HG03378 (cell line): ENCODE measurements around the gene ATP10A.

ENCODE experiments used
- ATAC-seq: cut with Tn5 transposase; IDR thresholded peaks from one replicate; pipeline ENCODE4 v1.9.1; 2021; ENCODE audit warnings: mild to moderate bottlenecking, moderate library complexity; ENCODE audit not compliant: unreplicated experiment

ATP10A gene

GRCh38 chr15:25863111-25863967, at the start of gene ATP10A:
Gene ATP10A, minus strand, starts transcription at chr15:25863327. Its CDS starts 231 bp downstream, at chr15:25863096.
- ATAC-seq = no peak

DNA sequence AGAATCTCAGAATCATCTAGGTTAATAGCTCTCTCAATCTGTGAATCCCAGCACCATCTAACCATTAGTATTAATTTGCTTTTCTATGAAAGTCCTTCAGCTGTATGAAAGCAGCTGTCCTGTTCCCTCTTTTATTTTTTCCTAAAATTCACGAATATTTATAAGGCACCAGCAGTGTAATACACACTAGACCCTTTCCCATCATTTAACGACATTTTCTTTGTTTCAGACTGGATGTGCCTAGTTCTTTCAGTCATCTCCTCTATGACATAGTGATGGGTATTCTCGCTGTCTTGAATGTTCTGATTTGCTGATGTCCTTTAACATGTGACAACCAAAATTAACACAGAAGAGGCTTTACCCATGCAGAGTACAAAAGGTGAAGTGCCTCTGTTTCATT, 48.9 kb upstream of the ATP10A start:
- no peak for ATAC-seq

DNA sequence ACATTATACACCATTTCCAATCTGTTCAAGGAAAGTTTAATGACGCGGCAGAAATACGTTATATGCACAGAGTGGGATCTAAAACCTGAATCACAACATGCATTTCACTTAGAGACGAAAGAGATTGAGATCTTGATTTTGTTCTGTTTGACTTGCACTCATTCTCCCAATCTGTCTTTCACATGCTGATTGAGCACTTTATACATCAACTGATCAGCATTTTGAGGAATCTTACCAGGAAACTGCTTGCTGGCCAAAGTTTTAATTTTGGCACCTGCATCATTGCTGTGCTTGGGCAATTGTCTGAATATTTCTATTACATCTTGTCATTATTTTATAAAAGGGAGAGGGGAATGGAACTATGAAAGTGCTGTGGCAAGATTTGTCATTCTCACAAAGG, 47.7 kb upstream of the ATP10A start:
- no peak for ATAC-seq

DNA sequence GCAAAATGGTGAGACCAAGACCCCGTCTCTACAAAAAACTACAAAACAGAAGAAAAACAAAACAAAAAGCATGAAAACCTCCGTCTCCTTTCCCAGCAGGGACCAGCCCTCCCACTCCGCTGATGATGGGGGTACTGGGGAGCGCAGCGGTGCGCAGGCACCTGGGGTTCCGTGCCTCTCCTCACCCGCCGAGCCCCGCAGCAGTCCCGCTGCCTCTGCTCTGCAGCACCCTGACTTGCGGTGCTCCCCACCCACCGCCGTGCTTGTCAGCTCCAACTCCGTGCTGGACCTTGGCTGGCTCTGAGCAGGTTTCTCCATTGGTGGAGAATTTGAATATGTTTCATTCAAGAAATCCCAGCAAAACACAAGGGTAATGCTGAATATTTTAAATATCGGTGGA, 46.7 kb upstream of the ATP10A start:
- no peak for ATAC-seq

GRCh38 chr15:25909325-25909724, 46.2 kb upstream of the ATP10A start:
- ATAC-seq = no peak

- ATAC-seq = no peak
Observed at GRCh38 chr15:25905140-25905539, 42.0 kb upstream of the ATP10A start.

DNA sequence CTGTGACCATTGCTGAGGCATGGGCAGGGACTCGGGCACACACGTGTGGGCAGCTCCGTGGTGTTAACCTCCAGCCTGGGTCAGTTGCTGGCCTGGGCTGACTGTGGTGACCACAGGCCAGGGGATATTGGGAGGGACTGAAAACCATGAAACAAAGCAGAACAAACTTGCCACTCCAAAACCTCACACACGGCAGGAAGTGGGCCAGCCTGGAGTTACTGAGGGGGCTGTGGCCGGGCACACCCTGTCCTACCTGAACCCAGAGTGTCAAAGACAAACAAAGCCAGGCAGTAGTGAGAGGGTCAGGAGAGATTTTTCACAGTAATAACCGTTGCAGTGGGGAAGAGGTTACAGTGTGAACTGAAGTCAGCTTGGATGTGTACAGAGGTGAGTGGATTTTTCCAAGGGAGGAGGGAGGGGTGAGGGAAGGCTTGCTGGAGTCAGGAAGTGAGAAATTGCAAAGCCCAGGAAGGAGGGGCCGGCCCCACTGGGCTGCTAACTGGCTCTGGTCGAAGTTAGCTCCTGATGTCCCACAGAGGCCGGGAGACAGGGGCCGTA, 40.0 kb upstream of the ATP10A start:
- no peak for ATAC-seq

DNA sequence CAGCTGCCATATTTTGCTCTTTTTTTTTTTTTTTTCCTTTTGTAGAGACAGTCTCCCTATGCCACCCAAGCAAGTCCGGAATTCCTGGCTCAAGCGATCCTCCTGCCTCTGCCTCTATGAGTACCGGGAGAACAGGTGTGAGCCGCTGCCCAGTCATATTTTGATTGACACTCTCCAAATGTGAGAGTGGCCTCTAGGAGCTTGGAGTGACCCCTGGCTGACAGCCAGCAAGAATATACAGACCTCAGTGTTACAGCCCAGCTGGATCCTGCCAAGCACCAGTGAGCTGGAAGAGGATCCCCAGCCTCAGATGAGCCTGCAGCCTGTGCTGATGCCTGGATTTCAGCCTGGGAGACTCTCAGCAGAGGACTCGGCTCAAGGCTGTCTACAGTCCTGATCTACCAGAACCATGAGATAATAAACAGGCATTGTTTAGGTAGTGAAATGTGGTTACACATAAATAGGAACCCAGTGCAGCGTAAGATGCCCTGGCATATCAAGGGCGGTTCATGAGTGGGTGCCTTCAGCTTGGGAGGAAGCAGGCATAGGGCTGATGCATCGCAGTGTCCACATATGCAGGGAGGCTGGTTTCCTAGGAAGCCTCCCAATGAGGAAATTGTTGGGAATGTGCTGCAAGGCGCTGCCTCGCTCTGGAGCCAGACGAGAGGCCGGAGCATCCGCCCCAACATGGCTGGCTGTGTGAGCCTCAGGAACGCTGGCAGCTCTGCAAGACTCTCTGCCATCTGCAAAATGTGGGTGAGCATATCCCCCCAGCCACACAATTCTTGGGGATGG, 38.9 kb upstream of the ATP10A start:
- no peak for ATAC-seq

- ATAC-seq = no peak
Observed at GRCh38 chr15:25900901-25901300, 37.8 kb upstream of the ATP10A start.

- ATAC-seq = no peak
Observed at GRCh38 chr15:25900431-25900830, 37.3 kb upstream of the ATP10A start.

DNA sequence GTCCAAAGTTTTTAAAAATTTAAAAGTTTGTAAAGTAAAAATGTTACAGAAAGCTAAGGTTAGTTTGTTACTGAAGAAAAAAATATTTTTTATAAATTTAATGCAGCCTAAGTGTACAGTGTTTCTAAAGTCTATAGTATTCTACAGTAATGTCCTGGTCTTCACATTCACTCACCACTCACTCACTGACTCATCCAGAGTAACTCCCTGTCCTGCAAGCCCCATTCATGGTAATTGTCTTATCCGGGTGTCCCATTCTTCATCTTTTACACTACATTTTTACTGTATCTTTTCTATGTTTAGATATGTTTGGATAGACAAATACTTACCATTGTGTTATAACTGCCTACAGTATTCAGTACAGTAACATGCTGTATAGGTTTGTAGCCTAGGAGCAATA, 36.7 kb upstream of the ATP10A start:
- ATAC-seq = no peak

DNA sequence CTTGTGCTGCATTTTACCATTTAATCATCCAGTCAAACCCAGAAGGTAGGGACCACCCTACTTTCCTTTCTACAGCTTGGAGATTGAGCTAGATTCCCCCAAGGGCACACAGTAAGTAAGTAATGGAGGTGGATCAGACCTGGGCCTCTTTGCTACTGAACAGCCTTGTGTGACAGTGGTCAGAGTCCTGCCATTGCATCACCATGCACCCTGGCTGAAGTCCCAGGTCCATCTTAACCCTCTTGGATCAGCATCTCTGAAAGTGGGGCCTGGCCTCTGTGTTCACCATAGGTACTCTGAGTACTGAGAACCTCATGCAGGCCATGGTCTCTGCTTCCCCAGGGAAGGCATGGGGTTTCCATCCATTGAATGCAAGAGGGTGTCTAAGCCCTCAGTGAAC, 34.5 kb upstream of the ATP10A start:
- no peak for ATAC-seq

- no peak for ATAC-seq
Observed at GRCh38 chr15:25894371-25894902, 31.3 kb upstream of the ATP10A start.

DNA sequence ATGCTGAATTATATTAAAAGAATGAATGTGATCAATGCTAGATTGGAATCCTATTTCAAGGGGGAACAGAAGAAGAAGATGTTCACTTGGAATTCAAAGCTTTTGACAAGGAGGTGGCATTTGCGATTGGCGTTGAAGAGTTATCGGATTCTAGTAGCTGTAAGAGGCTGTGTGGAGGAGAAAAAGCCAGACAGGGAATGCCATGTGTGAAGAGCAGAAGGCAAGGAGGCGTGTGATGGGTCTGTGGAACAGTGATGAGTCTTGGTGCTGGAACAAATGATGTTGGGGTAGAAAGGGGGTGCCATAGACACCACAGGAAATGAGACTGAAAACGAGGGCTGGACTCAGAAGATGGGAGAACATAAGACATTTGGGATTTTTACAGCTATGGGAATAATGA, 30.5 kb upstream of the ATP10A start:
- no peak for ATAC-seq

DNA sequence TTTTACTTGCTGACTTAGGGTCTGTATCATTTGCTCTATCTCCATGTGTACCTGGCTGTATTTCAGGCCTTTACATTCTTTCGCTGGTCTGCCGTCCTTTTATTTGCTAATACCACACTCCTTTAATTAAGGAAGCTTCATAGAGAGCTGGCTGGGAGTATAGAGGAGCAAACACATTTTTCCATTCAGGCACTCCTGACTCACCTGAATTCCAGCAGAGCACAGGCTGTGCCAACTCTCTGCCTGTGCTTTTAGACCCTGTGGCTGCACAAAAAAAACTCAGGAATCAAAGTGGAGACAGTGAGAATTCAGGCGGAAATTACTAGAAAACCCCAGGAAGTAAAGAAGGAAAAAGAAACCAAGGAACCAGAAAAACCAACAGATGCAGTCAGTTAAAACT, 29.0 kb upstream of the ATP10A start:
- ATAC-seq = no peak

DNA sequence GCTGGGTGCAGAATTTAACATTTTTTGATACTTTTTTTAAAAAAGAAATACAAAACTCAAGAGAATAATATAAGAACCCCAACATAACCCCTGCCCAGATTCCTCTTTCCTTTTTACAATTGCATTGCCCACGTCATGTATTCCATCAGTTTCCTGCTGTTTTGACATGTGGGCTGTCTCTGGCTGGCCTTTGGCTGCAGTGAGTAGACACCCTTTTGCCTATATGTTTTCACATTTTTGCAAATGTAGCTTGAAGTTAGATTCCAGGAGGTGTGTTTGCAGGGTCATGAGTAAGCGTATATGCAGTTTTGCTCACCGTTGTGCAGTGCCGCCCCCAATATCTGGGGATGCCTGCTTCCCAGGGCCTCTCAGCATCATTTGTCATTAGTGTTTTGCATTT, 28.0 kb upstream of the ATP10A start:
- ATAC-seq = no peak

DNA sequence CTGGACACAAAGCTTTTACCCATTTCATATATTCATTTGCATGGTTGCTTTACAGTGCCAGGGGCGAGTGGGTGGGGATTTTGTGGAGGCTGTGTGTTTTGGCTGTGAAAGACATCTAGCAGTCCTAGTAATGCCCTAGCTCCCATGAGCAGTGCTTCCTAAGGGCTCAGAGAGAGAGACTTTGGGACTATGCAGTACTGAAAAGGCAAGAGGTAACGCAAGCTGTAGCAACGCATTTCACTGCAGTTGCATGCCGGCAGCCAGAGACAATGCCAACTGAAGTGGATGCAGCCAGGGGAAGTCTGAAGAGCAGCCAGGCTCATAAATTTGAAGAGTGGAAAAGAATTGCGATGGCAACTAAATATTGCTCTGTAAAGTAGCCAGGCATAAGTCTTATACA, 27.4 kb upstream of the ATP10A start:
- ATAC-seq = no peak

- ATAC-seq = no peak
Observed at GRCh38 chr15:25887870-25888269, 24.7 kb upstream of the ATP10A start.

- ATAC-seq = no peak
Observed at GRCh38 chr15:25886498-25887140, 23.5 kb upstream of the ATP10A start.

DNA sequence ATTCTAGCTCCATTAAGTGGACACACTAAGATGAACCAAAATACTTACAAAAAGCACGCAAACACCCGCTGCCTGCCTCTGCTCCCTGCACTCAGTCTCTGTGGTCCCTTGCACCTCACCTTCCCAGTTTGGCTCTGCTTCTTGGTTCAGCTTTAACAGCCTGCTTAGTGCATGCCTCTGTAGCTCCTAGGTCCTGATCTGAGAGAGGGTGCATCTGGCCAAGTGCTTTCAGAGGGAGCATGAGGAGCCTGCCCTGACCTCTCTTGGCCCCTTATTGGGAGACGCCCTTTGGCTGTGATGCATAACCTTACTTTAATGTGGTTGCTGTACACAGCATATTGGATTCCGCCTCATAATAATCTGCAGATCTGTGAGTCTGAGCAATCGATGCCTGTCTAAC, 21.2 kb upstream of the ATP10A start:
- no peak for ATAC-seq
